NCI-H1048 (cell line): ENCODE data around the gene HDAC4.

Experiments used
- DNase-seq: peaks from one replicate; lab custom pipeline; 2025; lab: John Stamatoyannopoulos, UW

HDAC4 gene

GRCh38 chr2:239140346-239141020, 260.3 kb downstream of the HDAC4 start:
- no peak for DNase-seq

DNA sequence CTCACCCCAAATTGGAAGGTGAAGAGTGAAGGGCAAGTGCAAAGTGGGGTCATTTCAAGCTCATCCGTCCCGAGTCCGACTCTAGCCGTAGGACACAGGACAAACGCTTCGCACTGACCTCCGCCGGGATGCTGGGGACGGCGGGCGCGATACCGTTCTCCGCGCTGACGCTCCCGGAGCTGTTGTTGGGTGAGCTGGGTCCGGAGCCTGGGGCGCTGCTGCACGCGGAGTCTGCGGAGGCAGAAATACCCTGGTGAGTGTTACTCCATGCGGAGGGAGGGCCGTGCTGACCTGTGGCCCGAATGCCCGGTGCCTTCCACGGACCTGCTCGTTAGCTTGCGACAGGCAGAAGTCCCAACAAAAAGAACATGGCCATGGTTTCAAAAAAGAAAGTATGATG, 261.3 kb downstream of the HDAC4 start:
- no peak for DNase-seq

DNA sequence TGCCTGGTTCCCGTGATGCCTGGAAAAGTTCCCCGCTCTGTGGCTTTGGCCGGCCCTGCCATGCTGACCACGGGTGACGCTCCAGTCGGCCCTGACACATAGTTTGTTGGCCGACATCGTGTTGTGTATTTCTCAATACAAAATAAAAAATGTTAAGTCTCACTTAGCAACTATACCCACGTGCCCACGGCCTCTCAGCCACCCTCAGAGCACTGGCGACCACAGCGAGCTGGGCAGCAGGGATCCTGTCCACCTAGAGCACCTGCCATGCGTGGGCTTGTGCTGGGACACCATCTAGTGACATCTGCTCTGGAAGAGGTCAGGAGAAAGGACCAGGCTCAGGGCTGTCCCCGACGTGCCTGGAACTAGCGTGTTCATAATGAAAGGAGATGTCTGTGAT, 261.7 kb downstream of the HDAC4 start:
- DNase-seq, result no peak

GRCh38 chr2:239138610-239139009, 262.2 kb downstream of the HDAC4 start:
- no peak for DNase-seq

DNA sequence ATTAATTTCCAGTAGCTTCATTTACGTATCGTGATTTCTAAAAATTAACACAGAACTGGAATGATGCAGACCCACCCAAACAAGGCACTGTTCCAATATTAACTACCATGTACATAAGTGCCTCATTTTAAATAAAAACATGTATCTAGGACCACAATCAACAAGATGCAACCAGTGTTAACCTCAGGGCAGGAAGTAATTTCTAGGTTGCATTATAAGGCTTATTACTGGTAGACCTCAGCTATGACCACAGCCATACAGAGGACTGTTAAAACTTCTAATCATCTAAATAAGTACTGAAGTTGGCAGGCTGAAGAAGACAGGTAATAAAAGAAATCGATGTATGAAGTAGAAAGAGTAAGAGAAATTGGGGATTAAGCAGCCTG, 262.9 kb downstream of the HDAC4 start:
- no peak for DNase-seq

GRCh38 chr2:239137165-239137897, 263.5 kb downstream of the HDAC4 start:
- no peak for DNase-seq

- DNase-seq, result no peak
Observed at GRCh38 chr2:239136762-239137161, 264.1 kb downstream of the HDAC4 start.

DNA sequence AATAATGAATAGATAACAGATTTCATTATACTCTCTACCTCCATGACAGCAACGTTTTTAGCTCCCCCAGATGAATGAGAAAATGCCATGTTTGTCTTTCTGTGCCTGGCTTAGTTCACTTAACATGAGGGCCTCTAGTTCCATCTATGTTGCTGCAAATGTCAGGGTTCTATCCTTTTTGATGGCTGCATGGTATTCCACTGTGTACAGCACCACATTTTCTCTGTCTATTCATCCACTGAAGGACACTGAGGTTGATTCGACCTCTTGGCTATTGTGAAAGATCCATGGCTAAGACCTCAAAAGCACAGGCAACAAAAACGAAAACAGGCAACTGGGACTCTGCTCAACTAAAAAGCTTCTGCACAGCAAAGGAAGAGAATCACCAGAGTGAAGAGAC, 264.6 kb downstream of the HDAC4 start:
- no peak for DNase-seq

GRCh38 chr2:239135531-239135930, 265.3 kb downstream of the HDAC4 start:
- no peak for DNase-seq

DNA sequence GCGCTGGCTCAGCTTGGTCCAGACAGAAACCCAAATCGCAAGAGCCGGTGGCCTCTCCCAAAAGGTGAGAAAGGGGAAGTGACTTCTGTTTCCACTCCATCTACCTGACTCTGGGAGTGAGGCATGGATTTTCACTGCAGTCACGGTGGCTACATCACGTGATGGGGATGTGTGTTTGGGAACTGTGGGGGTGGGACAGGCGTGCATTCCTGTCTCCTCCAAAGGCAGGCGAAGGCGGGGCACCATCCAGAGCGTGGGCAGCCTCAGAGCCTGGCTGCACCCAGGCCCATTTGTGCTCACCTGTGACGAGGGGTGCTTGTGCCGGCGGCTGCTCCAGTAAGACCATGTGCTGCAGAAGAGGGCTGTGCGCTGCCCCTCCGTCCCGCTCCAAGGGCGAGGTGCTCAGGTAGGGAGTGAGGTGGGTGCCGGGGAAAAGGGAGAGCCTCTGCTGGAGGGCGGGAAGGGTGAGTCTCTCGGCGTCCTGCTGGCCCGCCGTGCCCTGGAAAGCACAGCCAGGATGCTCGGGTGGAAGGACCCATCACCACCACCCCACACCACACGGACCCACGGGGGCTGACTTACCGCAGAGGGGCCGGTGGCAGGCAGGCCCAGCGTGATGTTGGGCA, 266.8 kb downstream of the HDAC4 start:
- DNase-seq, result no peak

DNA sequence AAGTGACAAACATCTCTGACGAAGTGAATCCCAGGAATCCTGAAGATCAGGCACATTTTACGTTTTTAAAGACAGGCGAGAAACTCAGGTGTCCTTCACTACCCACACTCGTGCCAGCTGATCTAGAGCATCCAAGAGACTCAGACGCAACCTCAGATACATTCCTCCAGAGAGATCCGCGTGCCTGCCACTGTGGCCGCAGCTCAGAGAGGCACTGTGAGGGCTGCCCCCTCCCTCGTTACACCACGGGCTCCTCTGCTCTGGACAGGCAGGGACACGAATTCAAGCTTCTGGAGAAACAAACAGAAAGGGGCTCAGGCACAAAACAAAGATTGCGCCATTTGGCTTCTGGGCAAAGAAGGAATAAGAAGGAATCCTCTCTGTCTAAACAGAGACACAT, 268.0 kb downstream of the HDAC4 start:
- DNase-seq, result no peak

GRCh38 chr2:239132156-239132709, 268.6 kb downstream of the HDAC4 start:
- no peak for DNase-seq

DNA sequence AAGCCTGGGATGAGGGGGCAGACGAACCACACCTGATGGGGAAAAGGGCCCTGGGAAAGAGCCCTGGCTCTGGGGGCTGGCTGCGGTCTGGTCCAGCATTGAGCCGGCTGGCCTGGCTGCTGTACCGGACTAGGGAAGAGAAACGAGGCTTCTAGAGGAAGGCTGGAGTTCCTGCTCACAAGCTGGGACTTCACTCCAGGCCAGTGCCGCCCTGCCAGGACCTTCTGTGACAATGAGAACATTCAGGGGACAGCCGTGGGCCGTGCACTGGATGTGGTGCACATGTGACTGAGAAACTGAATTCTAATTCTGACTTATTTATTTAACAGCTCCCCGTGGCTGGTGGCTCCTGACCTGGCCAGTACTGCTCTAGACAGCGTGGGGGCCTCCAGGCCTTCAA, 269.3 kb downstream of the HDAC4 start:
- DNase-seq, result no peak

DNA sequence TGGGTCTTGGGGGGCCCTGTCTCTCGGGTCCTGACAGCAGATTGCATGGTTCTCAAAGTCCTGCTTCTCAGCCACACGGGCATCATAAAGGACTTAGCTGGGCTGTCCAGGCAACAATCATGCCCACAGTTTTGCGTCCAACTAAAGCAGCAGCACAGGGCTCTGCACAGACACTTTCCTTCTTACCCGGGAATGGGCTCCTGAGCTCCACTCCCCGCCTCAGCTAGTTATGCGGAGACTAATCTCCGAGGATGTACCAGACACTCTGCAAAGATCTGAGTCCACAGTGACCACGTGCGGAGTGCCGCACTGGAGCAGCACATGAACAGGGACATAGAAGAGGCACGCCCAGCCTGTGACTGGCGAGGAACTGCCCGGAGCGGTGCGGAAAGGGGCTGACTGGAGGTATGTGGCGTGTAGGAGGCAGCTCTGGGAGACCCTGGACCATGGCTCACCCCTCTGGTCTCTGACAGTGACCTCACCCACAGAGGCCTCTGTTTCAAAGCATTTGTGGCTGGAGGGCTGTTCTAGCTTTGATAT, 270.0 kb downstream of the HDAC4 start:
- no peak for DNase-seq

GRCh38 chr2:239130041-239130440, 270.8 kb downstream of the HDAC4 start:
- DNase-seq, result no peak

- DNase-seq, result no peak
Observed at GRCh38 chr2:239129147-239129920, 271.5 kb downstream of the HDAC4 start.

GRCh38 chr2:239128706-239129105, 272.1 kb downstream of the HDAC4 start:
- DNase-seq, result no peak

DNA sequence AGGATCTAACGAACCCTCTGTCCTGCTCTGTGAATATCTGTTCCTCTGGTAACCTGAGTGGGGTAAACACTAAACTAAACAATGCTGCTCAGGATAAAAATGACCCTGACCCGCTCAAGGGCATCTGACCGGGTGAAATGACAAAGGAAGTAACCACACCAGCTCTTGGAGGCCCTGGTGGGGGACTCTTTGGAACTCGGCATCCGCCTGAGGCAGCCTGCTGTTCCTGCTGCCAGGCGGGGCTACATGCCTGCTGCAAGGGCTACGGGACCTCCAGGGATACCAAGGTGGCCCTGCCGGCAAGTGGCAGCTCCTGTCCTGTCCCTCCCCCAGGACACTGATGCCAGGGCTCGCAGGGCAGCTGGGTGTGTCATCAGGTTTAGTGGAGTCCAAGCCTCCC, 273.3 kb downstream of the HDAC4 start:
- DNase-seq, result no peak

DNA sequence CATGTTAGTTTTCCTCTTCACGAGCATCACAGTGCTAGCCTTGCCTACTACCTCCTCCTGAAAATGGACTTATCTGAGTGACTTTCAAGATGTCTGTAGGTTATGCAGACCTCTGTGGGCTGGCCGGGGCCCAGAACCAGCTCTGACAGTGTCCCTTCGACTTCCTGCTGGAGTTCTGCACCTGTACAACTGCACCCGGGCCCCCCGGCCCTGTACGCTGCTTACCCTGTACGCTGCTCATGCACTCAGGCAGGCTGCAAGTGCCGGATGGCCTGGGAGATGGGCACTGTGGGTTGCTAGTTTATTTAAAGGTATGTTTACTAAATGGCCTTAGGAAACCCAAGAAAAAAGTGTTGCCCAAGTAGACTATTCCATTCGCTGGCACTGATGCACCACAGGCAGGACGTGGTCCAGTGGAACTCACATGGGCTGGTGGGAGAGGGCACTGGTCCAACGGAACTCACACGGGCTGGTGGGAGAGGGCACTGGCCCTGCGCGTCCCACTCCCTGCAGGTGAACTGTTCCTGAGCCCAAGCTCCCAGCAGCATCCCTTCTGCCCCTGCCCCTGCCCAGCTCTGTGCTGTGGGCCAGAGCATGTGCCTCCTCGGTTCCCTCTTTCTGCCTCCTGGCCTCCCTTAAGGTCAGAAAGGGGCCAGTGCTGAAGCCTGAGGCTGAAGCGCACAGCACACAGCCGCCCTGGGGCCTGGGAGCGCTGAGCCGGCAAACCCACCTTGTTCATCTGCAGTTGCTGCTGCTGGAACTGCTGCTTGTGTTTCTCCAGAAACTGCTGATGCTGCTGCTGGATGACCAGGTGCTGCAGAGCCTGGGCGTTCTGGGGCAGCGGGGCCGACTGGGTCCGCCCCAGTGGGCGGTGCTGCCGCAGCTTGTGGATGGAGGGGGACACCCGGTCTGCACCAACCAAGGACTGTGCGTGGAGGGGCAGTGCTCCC, 274.8 kb downstream of the HDAC4 start:
- no peak for DNase-seq

DNA sequence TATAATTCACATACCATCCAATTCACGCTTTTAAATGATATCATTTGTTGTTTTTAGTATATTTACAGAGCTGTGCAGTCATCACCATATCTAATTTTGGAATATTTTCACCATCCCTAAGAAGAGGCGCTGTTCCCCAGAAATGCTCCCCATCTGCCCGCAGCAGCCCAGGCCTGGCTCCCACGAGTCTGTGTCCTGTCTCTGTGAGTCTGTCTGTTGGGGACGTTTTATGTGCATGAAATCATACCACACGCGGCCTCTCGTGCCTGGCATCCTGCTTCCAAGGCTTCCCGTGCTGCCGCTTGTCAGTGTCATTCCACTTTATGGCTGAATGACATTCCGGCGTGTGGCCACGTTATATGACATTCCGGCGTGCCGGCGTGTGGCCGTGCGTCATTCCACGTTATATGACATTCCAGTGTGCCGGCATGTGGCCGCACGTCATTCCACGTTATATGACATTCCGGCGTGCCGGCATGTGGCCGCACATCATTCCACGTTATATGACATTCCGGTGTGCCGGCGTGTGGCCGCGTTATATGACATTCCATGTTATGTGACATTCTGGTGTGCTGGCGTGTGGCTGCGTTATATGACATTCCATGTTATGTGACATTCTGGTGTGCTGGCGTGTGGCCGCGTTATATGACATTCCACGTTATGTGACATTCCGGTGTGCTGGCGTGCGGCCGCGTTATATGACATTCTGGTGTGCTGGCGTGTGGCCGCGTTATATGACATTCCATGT, 276.5 kb downstream of the HDAC4 start:
- no peak for DNase-seq
